ENCODE results near the gene PLK4. TPM values are rescaled to one million over a fixed set of nuclear protein-coding genes. Genes with fewer than 3 reads are reported as not detected.

PLK4 gene
- total and polyA plus RNA-seq, 2 experiments from 2014 or later: 25.5 to 38.7 TPM

DNA sequence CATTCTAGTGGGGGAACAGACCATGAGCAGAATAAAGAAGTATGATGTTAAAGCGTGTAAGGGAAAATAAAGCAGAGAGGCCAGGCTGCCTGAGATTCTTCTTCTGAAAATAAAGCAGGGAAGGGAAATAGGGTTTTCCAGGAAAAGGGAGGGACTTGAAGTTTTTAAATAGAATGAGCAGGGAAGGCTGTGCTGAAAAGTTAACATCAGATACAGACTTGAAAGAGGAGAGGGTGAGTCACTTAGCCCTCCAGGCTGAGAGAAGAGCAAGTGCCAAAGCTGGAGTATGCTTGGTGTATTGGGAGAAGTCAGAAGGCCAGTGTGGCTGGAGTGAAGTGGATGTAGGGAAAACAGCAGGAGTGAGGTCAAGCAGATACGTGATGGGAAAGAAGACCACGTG, 10.0 kb upstream of the PLK4 start (continued):
- TF ChIP-seq ZNF462 (CRISPR knock-in tag; IDR thresholded peaks at IDR 0.05): no peak

GRCh38 chr4:127875791-127876190, 4.9 kb upstream of the PLK4 start:
- peaks cover 8% of the 10 kb centered on the region; the same call in 1 of the 3 replicates for H3K36me3 Mint-ChIP-seq (ENCODE audit: low read depth)
- Histone ChIP-seq H3F3A (replicated peaks; ENCODE audit: low read depth) (no peaks in the 10 kb centered on the region), H3K4me1 (ENCODE audit: insufficient read depth) (no peaks in the 10 kb centered on the region), H4K20me1 (replicated peaks; ENCODE audit: insufficient read depth) (no peaks in the 10 kb centered on the region), H3K4me2 (no peak overlapping the region), H3K27ac (ENCODE audit: low read depth) (no peak overlapping the region), H3K4me3 (no peak overlapping the region), H2AFZ (no peak overlapping the region), H3K79me2 (replicated peaks; ENCODE audit: insufficient read depth) (peaks cover 6% of the 10 kb centered on the region; the same call in 1 of the 2 replicates), H3K9me2 (ENCODE audit: insufficient read depth) (no peaks in the 10 kb centered on the region), H3K36me3 (ENCODE audit: insufficient read depth) (no peaks in the 10 kb centered on the region), H3K27me3 (ENCODE audit: insufficient read depth) (no peaks in the 10 kb centered on the region)
- peaks cover 4% of the 10 kb centered on the region for H3K4me1 Mint-ChIP-seq
- no peak for DNase-seq (ENCODE audit: low spot score)
- ATAC-seq: no peak
- peaks cover 4% of the 10 kb centered on the region for H3K27me3 Mint-ChIP-seq (ENCODE audit: insufficient read depth, low read depth, poor library complexity)
- H3K27ac Mint-ChIP-seq: no peak overlapping the region
- H3K4me3 Mint-ChIP-seq: no peak overlapping the region
- H3K9me3 Mint-ChIP-seq: no peaks in the 10 kb centered on the region
- TF ChIP-seq ETS1 (IDR thresholded peaks at IDR 0.05): no peak
- TF ChIP-seq NANOG (IDR thresholded peaks at IDR 0.05; ENCODE audit: borderline replicate concordance): no peak
- no peak for TF ChIP-seq CREB1 (CRISPR knock-in tag; IDR thresholded peaks at IDR 0.05; ENCODE audit: low read depth)
- no peak for TF ChIP-seq POLR2AphosphoS5 (IDR thresholded peaks at IDR 0.05; ENCODE audit: low read depth)
- TF ChIP-seq JUNB (IDR thresholded peaks at IDR 0.05; ENCODE audit: unreplicated experiment): no peak
- TF ChIP-seq ZNF331 (CRISPR knock-in tag; IDR thresholded peaks at IDR 0.05; ENCODE audit: low read depth): no peak
- no peak for TF ChIP-seq EZH2phosphoT487 (IDR thresholded peaks at IDR 0.05; ENCODE audit: unreplicated experiment)
- TF ChIP-seq EZH2 (IDR thresholded peaks at IDR 0.05; ENCODE audit: low read depth, unreplicated experiment): no peak
- TF ChIP-seq ZNF462 (CRISPR knock-in tag; IDR thresholded peaks at IDR 0.05): no peak

Measured in GM23338 (cell line).